ENCODE data around the gene RNF138.

DNA sequence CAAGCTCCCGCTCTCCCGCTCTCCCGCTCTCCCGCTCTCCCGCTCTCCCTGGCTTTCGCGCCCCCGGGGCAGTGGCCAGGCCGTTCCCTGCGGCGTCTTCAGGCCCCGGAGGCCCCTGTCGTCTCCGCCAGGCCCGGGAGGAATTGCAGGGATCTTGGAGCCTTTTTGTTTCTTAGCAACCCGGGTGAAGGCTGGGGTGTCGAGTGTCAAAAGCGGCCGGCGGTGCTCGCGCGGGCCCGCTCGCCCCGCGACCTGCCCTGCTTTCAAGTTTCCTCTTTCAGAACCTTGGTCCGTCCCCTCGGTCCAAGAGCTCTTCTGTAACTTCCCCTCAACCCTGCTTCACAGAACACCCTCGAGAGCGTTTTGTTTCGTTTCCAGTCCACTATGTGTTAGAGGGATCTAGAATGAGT lies 1.4 kb downstream of the RNF138 start:
- TF ChIP-seq POLR2AphosphoS5 (IDR thresholded peaks at IDR 0.05; ENCODE audit: low read depth, low read length): no peak
- TF ChIP-seq POLR2A (IDR thresholded peaks at IDR 0.05; ENCODE audit: low read depth, low read length): no peak
- no peak for TF ChIP-seq TAF1 (IDR thresholded peaks at IDR 0.05; ENCODE audit: borderline replicate concordance, low read depth, low read length)

All from GM12892 (cell line).